IMR-90 (cell line): Measurements from ENCODE around the gene FAAH2. TPM values are rescaled to one million over a fixed set of nuclear protein-coding genes. Genes with fewer than 3 reads are reported as not detected.
"Not testable (repeated sequence)": the region's sequence is repeated elsewhere in the genome, so short reads cannot be mapped to it uniquely, and the experiment has no call there.

ENCODE experiments used
- ATAC-seq: fragments of 200-7000 bp; cut with Tn5 transposase; 2 replicates; pipeline ENCODE4 v1.9.1; 2020; ENCODE audit warnings: low read depth, mild to moderate bottlenecking, moderate library complexity
- BruUV-seq: library from RNA; stranded (reverse); fragments of 400-500 nt; replicated peaks from 2 replicates; lab custom pipeline; 2021; lab: Mats Ljungman, UMichigan
- CTCF ChIA-PET: fragments of 300-600 bp; formaldehyde crosslinking; extraction: SDS; loops from one replicate; lab custom pipeline; 2021; ENCODE audit warnings: antibody characterized with exemption; lab: Yijun Ruan, JAX
- POLR2A ChIA-PET: fragments of 300-600 bp; sonication (Branson Sonifier 250); formaldehyde crosslinking; loops from one replicate; lab custom pipeline; 2022; ENCODE audit warnings: antibody characterized with exemption; ENCODE audit not compliant: unreplicated experiment; lab: Charles Lee
- DNase-seq: peaks from one replicate; pipeline ENCODE4 v3.0.0; 2013
- H2AFZ ChIP-seq: replicated peaks from 2 replicates; pipeline ENCODE3; 2013; ENCODE audit warnings: low read length, mild to moderate bottlenecking; ENCODE audit not compliant: poor library complexity
- H2AK5ac ChIP-seq: 2 replicates; pipeline ENCODE4 v1.6.1; 2013; ENCODE audit warnings: low read depth, low read length, inconsistent platforms
- H2AK9ac ChIP-seq: replicated peaks from 2 replicates; pipeline ENCODE3; 2013; ENCODE audit warnings: mild to moderate bottlenecking, low read depth, low read length, moderate library complexity; ENCODE audit not compliant: poor library complexity
- H2BK120ac ChIP-seq: 2 replicates; pipeline ENCODE4 v1.6.1; 2013; ENCODE audit warnings: low read depth, low read length, inconsistent platforms
- H2BK15ac ChIP-seq: 3 replicates; pipeline ENCODE4 v1.6.1; 2013; ENCODE audit warnings: low read depth, low read length, inconsistent platforms
- H2BK20ac ChIP-seq: 2 replicates; pipeline ENCODE4 v1.6.1; 2013; ENCODE audit warnings: low read depth, mild to moderate bottlenecking, inconsistent platforms, low read length, moderate library complexity
- H2BK5ac ChIP-seq: 2 replicates; pipeline ENCODE4 v1.6.1; 2013; ENCODE audit warnings: mild to moderate bottlenecking, low read depth, low read length, inconsistent platforms; ENCODE audit not compliant: poor library complexity, severe bottlenecking
- H3K14ac ChIP-seq: replicated peaks from 2 replicates; pipeline ENCODE4 v1.6.1; 2013; ENCODE audit warnings: low read depth, low read length, inconsistent platforms
- H3K18ac ChIP-seq: 2 replicates; pipeline ENCODE4 v1.6.1; 2013; ENCODE audit warnings: low read depth, low read length, control low read depth
- H3K23ac ChIP-seq: 2 replicates; pipeline ENCODE4 v1.6.1; 2013; ENCODE audit warnings: low read depth, low read length, inconsistent platforms
- H3K27ac ChIP-seq: 2 replicates; pipeline ENCODE4 v1.5.1; 2013; ENCODE audit warnings: mild to moderate bottlenecking, control low read depth, low read length; ENCODE audit not compliant: insufficient read depth
- H3K27me3 ChIP-seq: 2 replicates; pipeline ENCODE4 v1.6.1; 2013; ENCODE audit warnings: low read length; ENCODE audit not compliant: control insufficient read depth, insufficient read depth
- H3K36me3 ChIP-seq: 2 replicates; pipeline ENCODE4 v1.6.1; 2013; ENCODE audit warnings: low read length, mixed read lengths; ENCODE audit not compliant: control insufficient read depth, insufficient read depth
- H3K4ac ChIP-seq: 2 replicates; pipeline ENCODE4 v1.6.1; 2013; ENCODE audit warnings: low read depth, low read length, inconsistent platforms
- H3K4me1 ChIP-seq: 2 replicates; pipeline ENCODE4 v1.6.1; 2013; ENCODE audit warnings: low read length, mixed read lengths; ENCODE audit not compliant: control insufficient read depth, insufficient read depth
- H3K4me2 ChIP-seq: 2 replicates; pipeline ENCODE4 v1.6.1; 2013; ENCODE audit warnings: low read depth, mild to moderate bottlenecking, control low read depth, low read length, moderate library complexity
- H3K4me3 ChIP-seq: 2 replicates; pipeline ENCODE4 v1.5.1; 2013; ENCODE audit warnings: low read depth, mild to moderate bottlenecking, control low read depth, low read length, moderate library complexity; ENCODE audit not compliant: insufficient read depth
- H3K56ac ChIP-seq: 2 replicates; pipeline ENCODE4 v1.6.1; 2013; ENCODE audit warnings: low read length, inconsistent platforms; ENCODE audit not compliant: insufficient read depth; ENCODE audit errors: extremely low read depth
- H3K79me1 ChIP-seq, 2 experiments: 2 replicates each; pipeline ENCODE4 v1.6.1; 2013; ENCODE audit warnings: low read length in 2 of 2, inconsistent platforms in 1 of 2, low read depth in 1 of 2
- H3K9ac ChIP-seq: 2 replicates; pipeline ENCODE4 v1.6.1; 2013; ENCODE audit warnings: low read depth, low read length, control low read depth
- H3K9me1 ChIP-seq: 2 replicates; pipeline ENCODE4 v1.6.1; 2013; ENCODE audit warnings: low read length, inconsistent platforms; ENCODE audit not compliant: insufficient read depth
- H3K9me3 ChIP-seq: 2 replicates; pipeline ENCODE4 v1.6.1; 2013; ENCODE audit warnings: low read length; ENCODE audit not compliant: control insufficient read depth, insufficient read depth
- H4K20me1 ChIP-seq: 2 replicates; pipeline ENCODE4 v1.6.1; 2013; ENCODE audit warnings: low read length, inconsistent platforms; ENCODE audit not compliant: insufficient read depth
- H4K5ac ChIP-seq: 2 replicates; pipeline ENCODE4 v1.6.1; 2013; ENCODE audit warnings: mild to moderate bottlenecking, low read depth, low read length, control low read depth
- H4K8ac ChIP-seq, 2 experiments: 2 replicates each; pipeline ENCODE4 v1.6.1; 2013; ENCODE audit warnings: low read depth in 2 of 2, low read length in 2 of 2, control low read depth in 1 of 2, inconsistent platforms in 1 of 2
- H4K91ac ChIP-seq: 2 replicates; pipeline ENCODE4 v1.6.1; 2013; ENCODE audit warnings: low read depth, low read length, inconsistent platforms; ENCODE audit not compliant: insufficient read depth
- WGBS, 2 experiments: methylation state at CpG; one replicate each; pipeline versions ENCODE4 v1.1.5 to v1.1.7; 2013; ENCODE audit warnings: missing lambda C conversion rate in 2 of 2; ENCODE audit not compliant: insufficient read length in 1 of 2; ENCODE audit errors: extremely low coverage in 2 of 2; 5-methylcytosine and 5-hydroxymethylcytosine counted together
- dilution Hi-C: fragments of 300-500 bp; cut with HindIII; formaldehyde crosslinking; loops from one replicate; pipeline ENCODE4 v1.14.3; 2018; ENCODE audit warnings: low sequenced_read_pairs; ENCODE audit not compliant: unreplicated experiment
- in situ Hi-C: fragments of 300-500 bp; cut with MboI; formaldehyde crosslinking; loops from 3 replicates; pipeline ENCODE4 v1.14.3; 2019; ENCODE audit warnings: low sequenced_read_pairs, inconsistent platforms, mixed read lengths
- intact Hi-C: fragments of 100-400 bp; cut with micrococcal nuclease; formaldehyde crosslinking; loops from 2 replicates; pipeline ENCODE4 v1.10.0; 2022
- polyA plus RNA-seq, 3 experiments: library from polyadenylated mRNA; depleted of rRNA; stranded (reverse); fragments of >200 nt; gene quantifications; 2 replicates each; pipeline ENCODE4 v1.2.3, GENCODE V29; 2012; ENCODE audit warnings: low replicate concordance in 1 of 3
- total RNA-seq: library from RNA; depleted of rRNA; stranded (reverse); fragments of >200 nt; gene quantifications from 2 replicates; pipeline ENCODE4 v1.2.3, GENCODE V29; 2012

The FAAH2 gene
- total and polyA plus RNA-seq, 2 of the 4 experiments (the other 2 are of a cell fraction) = not detected

DNA sequence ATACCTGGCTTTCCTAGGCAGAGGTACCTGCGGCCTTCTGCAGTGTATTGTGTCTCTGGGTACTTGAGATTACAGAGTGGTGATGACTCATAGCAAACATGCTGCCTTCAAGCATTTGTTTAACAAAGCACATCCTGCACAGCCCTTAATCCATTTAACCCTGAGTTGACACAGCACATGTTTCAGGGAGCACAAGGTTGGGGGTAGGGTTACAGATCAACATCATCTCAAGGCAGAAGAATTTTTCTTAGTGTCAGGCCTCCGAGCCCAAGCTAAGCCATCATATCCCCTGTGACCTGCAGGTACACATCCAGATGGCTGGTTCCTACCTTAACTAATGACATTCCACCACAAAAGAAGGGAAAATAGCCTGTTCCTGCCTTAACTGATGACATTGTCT is 49.3 kb downstream of the FAAH2 start:
- H2AK9ac ChIP-seq, H3K9ac ChIP-seq, H3K56ac ChIP-seq, H3K9me1 ChIP-seq, H2BK5ac ChIP-seq, H2BK15ac ChIP-seq, ATAC-seq, dilution Hi-C loops, H3K23ac ChIP-seq, POLR2A ChIA-PET, H2AK5ac ChIP-seq, H2AFZ ChIP-seq, H3K4me2 ChIP-seq, H4K5ac ChIP-seq, intact Hi-C loops, H3K27ac ChIP-seq, CTCF ChIA-PET, H3K4ac ChIP-seq, H4K8ac ChIP-seq, in situ Hi-C loops, H3K36me3 ChIP-seq, H3K4me1 ChIP-seq, H3K9me3 ChIP-seq, H2BK120ac ChIP-seq, H3K18ac ChIP-seq, H3K79me1 ChIP-seq, H4K20me1 ChIP-seq, DNase-seq, H3K4me3 ChIP-seq, BruUV-seq, H3K27me3 ChIP-seq, H4K91ac ChIP-seq, H3K14ac ChIP-seq, H2BK20ac ChIP-seq: not testable (repeated sequence)
- WGBS, 2 experiments = no CpG with 5 or more reads among the region's 2 CpGs
